ENCODE data around the gene CDH23. TPM values are rescaled to one million over a fixed set of nuclear protein-coding genes. Genes with fewer than 3 reads are reported as not detected.

CDH23 gene
- total and polyA plus RNA-seq, 9 of the 15 experiments (the other 6 are each of a cell fraction or from before 2014, with no cell fraction given) = 0.18 to 1.2 (median 0.47) TPM

GRCh38 chr10:71719464-71720201 lies 322.9 kb downstream of the CDH23 start, which contains the start of gene C10orf105:
Gene C10orf105 (minus strand): TSS chr10:71719778. CDS start chr10:71716337, 3,441 bp downstream.
- ChIA-PET POLR2A (interaction anchor here (0.6 to 1.4 kb wide), 5 partner anchors 8 to 35 kb away, joined by 3 to 4 read pairs (median 4); no protein-coding TSS in a partner anchor), CTCF (ENCODE audit: low intra/inter-chr PET ratio) (no interaction called here)
- Histone ChIP-seq H4K20me1 (replicated peaks; ENCODE audit: control insufficient read depth, insufficient read depth, low read length) (no peaks in the 10 kb centered on the region), H3K9me1 (ENCODE audit: control insufficient read depth, insufficient read depth, low read length) (no peaks in the 10 kb centered on the region), H3K9ac (ENCODE audit: insufficient read depth in 1 of 2, low read depth in 2 of 2, low read length in 2 of 2) (peak within 1 kb of the TSS in 1 of 2 experiments; percentile 60; a peak in 2 of 4 replicates), H3K79me2 (ENCODE audit: control insufficient read depth, insufficient read depth, low read length) (no peaks in the 10 kb centered on the region), H3K4me3 (no peak within 1 kb of the TSS), H3K36me3 (ENCODE audit: control insufficient read depth, insufficient read depth, low read length) (no peaks in the 10 kb centered on the region), H3K27ac (ENCODE audit: extremely low read depth, low read depth, low read length) (no peak within 1 kb of the TSS), H3K27me3 (ENCODE audit: control insufficient read depth in 2 of 2, insufficient read depth in 2 of 2, low read length in 2 of 2) (no peaks in the 10 kb centered on the region), H2AFZ (ENCODE audit: low read depth, low read length) (peak within 1 kb of the TSS; percentile 23; the same call in 1 of the 2 replicates), H3K4me2 (ENCODE audit: insufficient read depth, low read length) (no peak within 1 kb of the TSS), H3K4me1 (replicated peaks in 1 of 2; ENCODE audit: control insufficient read depth in 2 of 2, insufficient read depth in 2 of 2, low read length in 2 of 2) (peaks cover 4 to 28% of the 10 kb centered on the region in 2 experiments; a peak in 3 of 5 replicates), H3K9me3 (replicated peaks; ENCODE audit: control insufficient read depth, insufficient read depth, low read depth, low read length) (no peaks in the 10 kb centered on the region)
- intact Hi-C loops (cut with micrococcal nuclease) = no loop called here
- 50% methylated on average over 13 of the region's 14 CpGs for WGBS (ENCODE audit: insufficient coverage, low coverage, missing lambda C conversion rate)
- peak; percentile 34 for ATAC-seq
- no peak for DNase-seq (ENCODE audit: extremely low read depth in 1 of 4, low spot score in 3 of 4)
- TF ChIP-seq, protein P1, sequence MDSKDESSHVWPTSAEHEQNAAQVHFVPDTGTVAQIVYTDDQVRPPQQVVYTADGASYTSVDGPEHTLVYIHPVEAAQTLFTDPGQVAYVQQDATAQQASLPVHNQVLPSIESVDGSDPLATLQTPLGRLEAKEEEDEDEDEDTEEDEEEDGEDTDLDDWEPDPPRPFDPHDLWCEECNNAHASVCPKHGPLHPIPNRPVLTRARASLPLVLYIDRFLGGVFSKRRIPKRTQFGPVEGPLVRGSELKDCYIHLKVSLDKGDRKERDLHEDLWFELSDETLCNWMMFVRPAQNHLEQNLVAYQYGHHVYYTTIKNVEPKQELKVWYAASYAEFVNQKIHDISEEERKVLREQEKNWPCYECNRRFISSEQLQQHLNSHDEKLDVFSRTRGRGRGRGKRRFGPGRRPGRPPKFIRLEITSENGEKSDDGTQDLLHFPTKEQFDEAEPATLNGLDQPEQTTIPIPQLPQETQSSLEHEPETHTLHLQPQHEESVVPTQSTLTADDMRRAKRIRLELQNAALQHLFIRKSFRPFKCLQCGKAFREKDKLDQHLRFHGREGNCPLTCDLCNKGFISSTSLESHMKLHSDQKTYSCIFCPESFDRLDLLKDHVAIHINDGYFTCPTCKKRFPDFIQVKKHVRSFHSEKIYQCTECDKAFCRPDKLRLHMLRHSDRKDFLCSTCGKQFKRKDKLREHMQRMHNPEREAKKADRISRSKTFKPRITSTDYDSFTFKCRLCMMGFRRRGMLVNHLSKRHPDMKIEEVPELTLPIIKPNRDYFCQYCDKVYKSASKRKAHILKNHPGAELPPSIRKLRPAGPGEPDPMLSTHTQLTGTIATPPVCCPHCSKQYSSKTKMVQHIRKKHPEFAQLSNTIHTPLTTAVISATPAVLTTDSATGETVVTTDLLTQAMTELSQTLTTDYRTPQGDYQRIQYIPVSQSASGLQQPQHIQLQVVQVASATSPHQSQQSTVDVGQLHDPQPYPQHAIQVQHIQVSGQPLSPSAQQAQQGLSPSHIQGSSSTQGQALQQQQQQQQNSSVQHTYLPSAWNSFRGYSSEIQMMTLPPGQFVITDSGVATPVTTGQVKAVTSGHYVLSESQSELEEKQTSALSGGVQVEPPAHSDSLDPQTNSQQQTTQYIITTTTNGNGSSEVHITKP (IDR thresholded peaks at IDR 0.05; ENCODE audit: partially characterized antibody) = peak; percentile 96
- TF ChIP-seq POLR3A (IDR thresholded peaks at IDR 0.05; ENCODE audit: borderline replicate concordance, extremely low read depth, insufficient read depth, insufficient read length) (no peak), ZBTB33 (CRISPR knock-in tag; IDR thresholded peaks at IDR 0.05) (peak; percentile 98), TCF7L2 (IDR thresholded peaks at IDR 0.05; ENCODE audit: low read depth, low read length) (peak; percentile 75), ATF7 (IDR thresholded peaks at IDR 0.05) (peak; percentile 77; the same call in 1 of the 2 replicates)
- TF ChIP-seq, protein P2, sequence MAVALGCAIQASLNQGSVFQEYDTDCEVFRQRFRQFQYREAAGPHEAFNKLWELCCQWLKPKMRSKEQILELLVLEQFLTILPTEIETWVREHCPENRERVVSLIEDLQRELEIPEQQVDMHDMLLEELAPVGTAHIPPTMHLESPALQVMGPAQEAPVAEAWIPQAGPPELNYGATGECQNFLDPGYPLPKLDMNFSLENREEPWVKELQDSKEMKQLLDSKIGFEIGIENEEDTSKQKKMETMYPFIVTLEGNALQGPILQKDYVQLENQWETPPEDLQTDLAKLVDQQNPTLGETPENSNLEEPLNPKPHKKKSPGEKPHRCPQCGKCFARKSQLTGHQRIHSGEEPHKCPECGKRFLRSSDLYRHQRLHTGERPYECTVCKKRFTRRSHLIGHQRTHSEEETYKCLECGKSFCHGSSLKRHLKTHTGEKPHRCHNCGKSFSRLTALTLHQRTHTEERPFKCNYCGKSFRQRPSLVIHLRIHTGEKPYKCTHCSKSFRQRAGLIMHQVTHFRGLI (CRISPR knock-in tag; IDR thresholded peaks at IDR 0.05) = no peak
- in situ Hi-C loops (cut with MboI) = no loop called here
- no TSS peak for BruUV-seq (replicated peaks)
- FAIRE-seq = no peak
